Endothelial cell of umbilical vein (primary cell): Measurements from ENCODE around the gene SMAD5. TPM values are rescaled to one million over a fixed set of nuclear protein-coding genes. Genes with fewer than 3 reads are reported as not detected.

Source experiments
- BruUV-seq: library from RNA; stranded (reverse); fragments of 400-500 nt; replicated peaks from 2 replicates; lab custom pipeline; 2021; lab: Mats Ljungman, UMichigan
- CTCF ChIA-PET: fragments of 300-600, 350-600 bp; sonication (Branson Sonifier 250); formaldehyde crosslinking; loops from one replicate; lab custom pipeline; 2021; ENCODE audit warnings: antibody characterized with exemption, inconsistent platforms; lab: Charles Lee
- POLR2A ChIA-PET: fragments of 300-600, 350-600 bp; sonication (Branson Sonifier 250); formaldehyde crosslinking; loops from one replicate; lab custom pipeline; 2021; ENCODE audit warnings: antibody characterized with exemption, inconsistent platforms; lab: Charles Lee
- DNase-seq: peaks from one replicate; pipeline ENCODE4 v3.0.0-alpha.2; 2011; ENCODE audit warnings: low read depth, low spot score
- FAIRE-seq: peaks from 2 replicates; lab custom pipeline; 2011; peaks lifted over from hg19 to GRCh38; lab: Jason Lieb, UNC
- H2AFZ ChIP-seq: 2 replicates; pipeline ENCODE4 v1.6.0; 2012; ENCODE audit warnings: low read depth, low read length, control low read depth, inconsistent platforms
- H3K27ac ChIP-seq: 2 replicates; pipeline ENCODE4 v1.5.1; 2011; ENCODE audit warnings: low read depth, mild to moderate bottlenecking, control low read depth, low read length, moderate library complexity; ENCODE audit not compliant: insufficient read depth
- H3K27me3 ChIP-seq, 2 experiments: 2 replicates each; pipeline versions ENCODE4 v1.6.0 to v1.6.1; 2011; ENCODE audit warnings: low read length in 2 of 2, mixed read lengths in 1 of 2; ENCODE audit not compliant: control insufficient read depth in 2 of 2, insufficient read depth in 2 of 2
- H3K36me3 ChIP-seq, 2 experiments: 2 replicates in 1 of 2; 3 replicates in 1 of 2; pipeline ENCODE4 v1.5.1; 2011; ENCODE audit warnings: low read length in 2 of 2, mild to moderate bottlenecking in 1 of 2, moderate library complexity in 1 of 2; ENCODE audit not compliant: control insufficient read depth in 2 of 2, insufficient read depth in 2 of 2; ENCODE audit errors: extremely low read depth in 1 of 2
- H3K4me1 ChIP-seq: 3 replicates; pipeline ENCODE4 v1.5.1; 2011; ENCODE audit warnings: mild to moderate bottlenecking, low read length; ENCODE audit not compliant: control insufficient read depth, insufficient read depth; ENCODE audit errors: extremely low read depth
- H3K4me2 ChIP-seq: 2 replicates; pipeline ENCODE4 v1.6.1; 2011; ENCODE audit warnings: low read length, control low read depth, mixed read lengths; ENCODE audit not compliant: insufficient read depth
- H3K4me3 ChIP-seq, 3 experiments: fragments of 200-600 bp in 1 of 3; sonication (generic), shearing (Covaris generic) in 1 of 3; replicated peaks in 1 of 3; 2 replicates each; pipeline ENCODE4 v1.5.1; 2011 to 2016; ENCODE audit warnings: control low read depth in 3 of 3, low read length in 3 of 3, mild to moderate bottlenecking in 2 of 3, inconsistent platforms in 1 of 3, low read depth in 1 of 3, moderate library complexity in 1 of 3; ENCODE audit not compliant: insufficient read depth in 1 of 3
- H3K79me2 ChIP-seq: 2 replicates; pipeline ENCODE4 v1.6.0; 2012; ENCODE audit warnings: low read length, inconsistent platforms; ENCODE audit not compliant: control insufficient read depth, insufficient read depth
- H3K9ac ChIP-seq: replicated peaks from 2 replicates; pipeline ENCODE3; 2011; ENCODE audit warnings: low read length, control low read depth; ENCODE audit not compliant: insufficient read depth; ENCODE audit errors: extremely low read depth
- H3K9me1 ChIP-seq: replicated peaks from 3 replicates; pipeline ENCODE4 v1.6.0; 2011; ENCODE audit warnings: mild to moderate bottlenecking, low read length; ENCODE audit not compliant: control insufficient read depth, insufficient read depth; ENCODE audit errors: extremely low read depth
- H3K9me3 ChIP-seq: replicated peaks from 2 replicates; pipeline ENCODE4 v1.5.1; 2012; ENCODE audit warnings: low read length, inconsistent platforms; ENCODE audit not compliant: control insufficient read depth, insufficient read depth
- H4K20me1 ChIP-seq: replicated peaks from 2 replicates; pipeline ENCODE3; 2011; ENCODE audit warnings: mild to moderate bottlenecking, low read length; ENCODE audit not compliant: control insufficient read depth, insufficient read depth; ENCODE audit errors: extremely low read depth
- EZH2 ChIP-seq: IDR thresholded peaks from 2 replicates; pipeline ENCODE4 v1.6.1; 2012; ENCODE audit warnings: borderline replicate concordance, low read depth, mild to moderate bottlenecking, moderate library complexity, low read length, inconsistent platforms; ENCODE audit not compliant: severe bottlenecking
- FOS ChIP-seq: IDR thresholded peaks from 2 replicates; pipeline ENCODE4 v1.6.1; 2011; ENCODE audit warnings: mild to moderate bottlenecking, low read length, moderate library complexity, borderline replicate concordance; ENCODE audit not compliant: insufficient read depth
- GATA2 ChIP-seq: IDR thresholded peaks from 2 replicates; pipeline ENCODE4 v1.7.0; 2011; ENCODE audit warnings: low read depth, mild to moderate bottlenecking, moderate library complexity, mixed read lengths, low read length; ENCODE audit not compliant: insufficient read length, insufficient read depth
- JUN ChIP-seq: IDR thresholded peaks from 2 replicates; pipeline ENCODE4 v1.6.1; 2011; ENCODE audit warnings: borderline replicate concordance, low read depth; ENCODE audit not compliant: insufficient read length, insufficient read depth
- POLR2A ChIP-seq: IDR thresholded peaks from 2 replicates; pipeline ENCODE4 v1.6.1; 2012; ENCODE audit warnings: low read depth, mild to moderate bottlenecking, control low read depth, low read length
- POLR2AphosphoS5 ChIP-seq: IDR thresholded peaks from 2 replicates; pipeline ENCODE4 v1.6.1; 2012; ENCODE audit warnings: low read depth, mild to moderate bottlenecking, control low read depth, low read length, moderate library complexity; ENCODE audit not compliant: insufficient read depth
- dilution Hi-C: fragments of 300-500 bp; cut with MboI; formaldehyde crosslinking; loops from one replicate; pipeline ENCODE4 v1.15.0; 2019; ENCODE audit warnings: low sequenced_read_pairs; ENCODE audit not compliant: extremely low pct_ligation_motif_present
- intact Hi-C: fragments of 100-400 bp; cut with micrococcal nuclease; formaldehyde crosslinking; loops from one replicate; pipeline ENCODE4 v1.10.0; 2022
- polyA plus RNA-seq, 4 experiments: library from polyadenylated mRNA; depleted of rRNA in 3 of 4; stranded (reverse) in 3 of 4; unstranded in 1 of 4; fragments of >200 nt; gene quantifications; 2 replicates each; pipeline versions ENCODE4 v1.2.1 to v1.2.3, GENCODE V29; 2011 to 2012; ENCODE audit warnings: missing spikeins in 1 of 4
- total RNA-seq: library from RNA; stranded (reverse); gene quantifications from 2 replicates; pipeline ENCODE4 v1.2.3, GENCODE V29; 2021
- TF ChIP-seq, protein P1 (sequence below), 2 donors: IDR thresholded peaks; 1 replicate in 1 of 2; 2 replicates in 1 of 2; pipeline ENCODE4 v1.5.1; 2011; ENCODE audit warnings: low read length in 2 of 2, mild to moderate bottlenecking in 2 of 2, moderate library complexity in 2 of 2, control low read depth in 1 of 2, inconsistent platforms in 1 of 2, low read depth in 1 of 2; ENCODE audit not compliant: insufficient read depth in 1 of 2; ENCODE audit errors: extremely low read depth in 1 of 2
- TF ChIP-seq, protein P2 (sequence below): IDR thresholded peaks from 2 replicates; pipeline ENCODE4 v1.6.1; 2011; ENCODE audit not compliant: insufficient read depth, insufficient read length

Gene SMAD5
- total and polyA plus RNA-seq, 2 donors (not counting 3 experiments of a cell fraction or from before 2014, with no cell fraction given): 26.0 to 66.0 TPM

DNA sequence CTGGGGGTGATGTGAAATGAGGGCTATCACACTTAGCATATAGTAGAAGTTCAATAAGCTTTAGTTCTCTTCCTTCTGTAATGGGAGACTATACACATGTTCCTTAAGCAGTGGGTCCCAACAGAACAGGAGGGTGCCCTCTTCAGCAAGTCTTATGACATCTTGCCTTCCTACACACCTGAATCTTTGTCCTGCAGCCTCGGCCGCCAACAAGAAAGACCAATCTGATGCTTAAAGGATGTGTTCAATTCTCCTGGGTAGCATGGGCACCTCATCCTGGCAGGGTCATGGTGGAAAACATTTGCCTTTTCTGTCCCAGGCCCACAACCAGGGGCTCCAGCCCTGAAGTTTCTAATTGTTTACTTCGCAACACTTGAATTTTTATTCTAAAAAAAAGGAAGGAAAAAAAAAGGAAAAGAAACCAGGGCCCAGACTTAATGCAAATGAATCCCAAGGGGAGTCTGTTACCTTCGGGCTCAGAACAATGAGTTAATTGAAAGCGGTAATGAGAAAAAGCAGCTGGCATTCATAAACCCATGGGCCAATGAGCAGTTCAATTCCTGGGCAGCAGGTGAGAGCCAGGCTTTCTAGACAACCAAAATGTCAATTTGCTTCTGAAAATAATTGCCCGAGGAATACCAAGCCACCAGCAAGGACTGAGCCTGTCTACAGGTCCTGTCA, 26.2 kb upstream of the SMAD5 start:
- H3K27ac ChIP-seq: no peak overlapping the region
- H3K9me1 ChIP-seq: no peaks in the 10 kb centered on the region
- no peaks in the 10 kb centered on the region for H3K4me1 ChIP-seq
- H3K79me2 ChIP-seq: no peaks in the 10 kb centered on the region
- H4K20me1 ChIP-seq: no peaks in the 10 kb centered on the region
- ChIA-PET CTCF (no interaction called here), POLR2A (no interaction called here)
- peaks cover 2 to 25% of the 10 kb centered on the region in 2 experiments for H3K27me3 ChIP-seq
- dilution Hi-C loops: no loop called here
- no peak for TF ChIP-seq EZH2
- TF ChIP-seq GATA2: no peak
- TF ChIP-seq FOS: no peak
- TF ChIP-seq POLR2AphosphoS5: no peak
- no peak for TF ChIP-seq POLR2A
- H3K4me3 ChIP-seq: no peak overlapping the region
- intact Hi-C loops: no loop called here
- H3K36me3 ChIP-seq: no peaks in the 10 kb centered on the region
- no TSS peak for BruUV-seq
- no peaks in the 10 kb centered on the region for H3K9me3 ChIP-seq
- FAIRE-seq (no peak), DNase-seq (no peak)
- H2AFZ ChIP-seq: no peak overlapping the region
- no peak overlapping the region for H3K9ac ChIP-seq
- no peak overlapping the region for H3K4me2 ChIP-seq

DNA sequence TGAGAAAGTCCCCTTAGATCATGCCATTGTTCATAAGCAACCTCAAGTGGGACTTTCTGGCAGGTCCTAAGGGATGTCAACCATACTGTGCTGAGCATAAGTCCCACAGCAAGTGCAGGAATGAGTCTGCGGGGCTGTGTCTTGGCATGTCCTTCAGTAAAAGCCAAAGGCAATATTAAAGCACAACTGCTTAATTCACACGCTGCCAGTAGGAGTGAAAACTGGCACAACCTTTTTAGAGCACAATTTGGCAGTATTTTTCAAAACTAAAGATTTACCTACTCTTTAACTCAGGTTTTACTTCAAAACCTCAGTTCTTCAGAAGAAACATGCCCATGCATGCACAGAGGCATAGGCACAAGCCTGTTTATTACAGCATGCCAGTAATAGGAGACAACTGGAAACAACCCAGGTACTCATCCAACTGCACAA, 24.4 kb upstream of the SMAD5 start:
- Histone ChIP-seq H3K4me3 (no peak overlapping the region), H3K9me1 (no peaks in the 10 kb centered on the region), H3K27me3 (peaks cover 2 to 25% of the 10 kb centered on the region in 2 experiments), H4K20me1 (no peaks in the 10 kb centered on the region), H3K4me2 (no peak overlapping the region), H3K4me1 (no peaks in the 10 kb centered on the region), H3K79me2 (no peaks in the 10 kb centered on the region), H2AFZ (no peak overlapping the region), H3K36me3 (no peaks in the 10 kb centered on the region), H3K9me3 (no peaks in the 10 kb centered on the region), H3K9ac (no peak overlapping the region), H3K27ac (no peak overlapping the region)
- DNase-seq (no peak), FAIRE-seq (no peak)
- TF ChIP-seq GATA2 (no peak), FOS (no peak), POLR2AphosphoS5 (no peak), JUN (no peak), EZH2 (no peak)
- TF ChIP-seq, protein P1, sequence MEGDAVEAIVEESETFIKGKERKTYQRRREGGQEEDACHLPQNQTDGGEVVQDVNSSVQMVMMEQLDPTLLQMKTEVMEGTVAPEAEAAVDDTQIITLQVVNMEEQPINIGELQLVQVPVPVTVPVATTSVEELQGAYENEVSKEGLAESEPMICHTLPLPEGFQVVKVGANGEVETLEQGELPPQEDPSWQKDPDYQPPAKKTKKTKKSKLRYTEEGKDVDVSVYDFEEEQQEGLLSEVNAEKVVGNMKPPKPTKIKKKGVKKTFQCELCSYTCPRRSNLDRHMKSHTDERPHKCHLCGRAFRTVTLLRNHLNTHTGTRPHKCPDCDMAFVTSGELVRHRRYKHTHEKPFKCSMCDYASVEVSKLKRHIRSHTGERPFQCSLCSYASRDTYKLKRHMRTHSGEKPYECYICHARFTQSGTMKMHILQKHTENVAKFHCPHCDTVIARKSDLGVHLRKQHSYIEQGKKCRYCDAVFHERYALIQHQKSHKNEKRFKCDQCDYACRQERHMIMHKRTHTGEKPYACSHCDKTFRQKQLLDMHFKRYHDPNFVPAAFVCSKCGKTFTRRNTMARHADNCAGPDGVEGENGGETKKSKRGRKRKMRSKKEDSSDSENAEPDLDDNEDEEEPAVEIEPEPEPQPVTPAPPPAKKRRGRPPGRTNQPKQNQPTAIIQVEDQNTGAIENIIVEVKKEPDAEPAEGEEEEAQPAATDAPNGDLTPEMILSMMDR (IDR thresholded peaks at IDR 0.05; ENCODE audit: extremely low read depth in 1 of 2, insufficient read depth in 1 of 2, low read depth in 1 of 2, low read length in 2 of 2): no peak
- TF ChIP-seq, protein P2, sequence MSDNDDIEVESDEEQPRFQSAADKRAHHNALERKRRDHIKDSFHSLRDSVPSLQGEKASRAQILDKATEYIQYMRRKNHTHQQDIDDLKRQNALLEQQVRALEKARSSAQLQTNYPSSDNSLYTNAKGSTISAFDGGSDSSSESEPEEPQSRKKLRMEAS: no peak
- dilution Hi-C loops: no loop called here
- POLR2A ChIA-PET: no interaction called here
- intact Hi-C loops: no loop called here
- CTCF ChIA-PET: no interaction called here
- BruUV-seq: no TSS peak
